C4-2B (cell line): ENCODE data around the gene TWIST1.

Experiments
- H3K27ac ChIP-seq: fragments of 450-650 bp; 2 replicates; pipeline ENCODE4 v1.5.1; 2017
- ZFX ChIP-seq: fragments of 450-650 bp; IDR thresholded peaks from 2 replicates; pipeline ENCODE4 v1.6.1; 2017
- TF ChIP-seq, protein P1 (sequence below): fragments of 450-650 bp; conservative IDR thresholded peaks from 2 replicates; pipeline ENCODE4 v1.5.1; 2017; ENCODE audit warnings: mild to moderate bottlenecking

Gene TWIST1

DNA sequence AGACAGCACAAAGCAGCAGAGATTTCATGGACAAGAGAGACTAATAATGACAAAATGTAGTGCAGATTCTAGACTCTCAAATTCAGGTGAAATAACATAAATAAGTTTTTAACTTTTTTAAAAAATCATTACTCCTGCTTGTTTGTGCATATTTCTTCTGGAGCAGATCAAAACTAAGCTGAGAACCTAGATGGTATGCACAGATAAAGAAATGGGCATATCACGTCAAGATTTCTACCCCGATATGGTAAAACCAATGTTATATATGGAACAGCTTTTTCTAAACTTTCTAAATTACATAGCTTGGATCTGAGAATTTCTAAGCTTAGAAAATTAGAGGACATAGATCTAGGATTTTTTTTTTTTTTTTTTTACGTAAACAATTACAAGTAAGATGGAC is 18.2 kb downstream of the TWIST1 start:
- no peak overlapping the region for H3K27ac ChIP-seq
- TF ChIP-seq ZFX = no peak
- TF ChIP-seq, protein P1, sequence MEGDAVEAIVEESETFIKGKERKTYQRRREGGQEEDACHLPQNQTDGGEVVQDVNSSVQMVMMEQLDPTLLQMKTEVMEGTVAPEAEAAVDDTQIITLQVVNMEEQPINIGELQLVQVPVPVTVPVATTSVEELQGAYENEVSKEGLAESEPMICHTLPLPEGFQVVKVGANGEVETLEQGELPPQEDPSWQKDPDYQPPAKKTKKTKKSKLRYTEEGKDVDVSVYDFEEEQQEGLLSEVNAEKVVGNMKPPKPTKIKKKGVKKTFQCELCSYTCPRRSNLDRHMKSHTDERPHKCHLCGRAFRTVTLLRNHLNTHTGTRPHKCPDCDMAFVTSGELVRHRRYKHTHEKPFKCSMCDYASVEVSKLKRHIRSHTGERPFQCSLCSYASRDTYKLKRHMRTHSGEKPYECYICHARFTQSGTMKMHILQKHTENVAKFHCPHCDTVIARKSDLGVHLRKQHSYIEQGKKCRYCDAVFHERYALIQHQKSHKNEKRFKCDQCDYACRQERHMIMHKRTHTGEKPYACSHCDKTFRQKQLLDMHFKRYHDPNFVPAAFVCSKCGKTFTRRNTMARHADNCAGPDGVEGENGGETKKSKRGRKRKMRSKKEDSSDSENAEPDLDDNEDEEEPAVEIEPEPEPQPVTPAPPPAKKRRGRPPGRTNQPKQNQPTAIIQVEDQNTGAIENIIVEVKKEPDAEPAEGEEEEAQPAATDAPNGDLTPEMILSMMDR = no peak

DNA sequence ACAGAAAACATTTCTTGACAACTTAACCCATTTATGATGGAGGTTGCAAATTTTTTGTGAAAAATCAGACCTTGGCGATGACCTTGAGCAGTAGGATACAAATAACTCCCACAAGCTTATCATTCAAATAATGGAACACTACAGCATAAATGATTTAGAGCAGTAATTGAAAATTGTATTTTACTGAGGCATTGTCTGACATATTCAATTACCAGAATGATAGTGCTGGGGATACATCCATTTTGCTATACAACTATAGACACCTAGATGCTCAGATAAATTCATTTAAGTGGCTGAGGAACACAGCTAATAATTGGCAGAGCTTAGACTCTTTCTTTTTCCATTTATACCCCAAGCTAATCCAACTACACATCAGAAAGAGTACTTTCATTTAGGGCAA is 18.9 kb downstream of the TWIST1 start:
- H3K27ac ChIP-seq = no peak overlapping the region
- no peak for TF ChIP-seq ZFX
- TF ChIP-seq, protein P1 = no peak

DNA sequence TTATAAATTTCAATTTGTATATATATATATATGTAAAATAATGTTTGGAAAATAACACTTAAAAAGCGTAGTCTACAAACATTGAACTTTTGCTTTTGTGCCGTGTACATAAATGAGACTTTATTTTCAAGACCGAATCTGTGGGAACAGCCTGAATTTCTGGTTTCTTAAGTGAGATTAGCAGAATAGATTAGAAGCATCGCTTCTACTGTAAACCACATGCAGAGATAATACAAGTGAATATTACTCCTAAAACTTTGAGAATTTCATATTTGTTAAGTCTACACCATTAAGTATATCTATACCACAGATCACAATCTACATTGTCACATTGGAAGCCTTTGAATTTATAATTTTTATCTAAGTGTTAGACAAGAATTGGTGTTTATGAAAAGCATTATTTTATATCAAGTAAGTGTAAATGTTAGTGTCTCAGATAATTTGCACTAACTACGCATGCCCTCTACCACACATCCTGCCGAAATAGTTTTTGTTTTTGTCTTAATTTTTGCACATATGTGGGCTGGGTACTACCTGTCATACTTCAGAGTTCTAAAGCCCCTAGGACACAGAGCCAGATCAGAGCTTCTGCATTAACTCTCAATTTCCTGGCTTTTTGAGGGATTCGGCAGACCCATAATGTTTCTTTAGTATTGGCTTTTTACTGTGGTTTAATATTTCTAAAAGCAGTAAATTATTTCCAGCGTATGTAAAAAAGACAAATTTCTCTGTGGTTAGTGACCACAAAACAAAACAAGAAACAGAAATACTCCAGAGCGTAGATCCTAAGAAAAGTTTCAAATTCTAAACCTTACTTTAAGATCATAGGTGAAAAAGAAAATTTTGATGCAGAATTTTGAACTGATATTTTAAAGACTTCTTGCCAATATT is 20.0 kb downstream of the TWIST1 start:
- H3K27ac ChIP-seq = no peak overlapping the region
- TF ChIP-seq, protein P1 = no peak
- no peak for TF ChIP-seq ZFX

DNA sequence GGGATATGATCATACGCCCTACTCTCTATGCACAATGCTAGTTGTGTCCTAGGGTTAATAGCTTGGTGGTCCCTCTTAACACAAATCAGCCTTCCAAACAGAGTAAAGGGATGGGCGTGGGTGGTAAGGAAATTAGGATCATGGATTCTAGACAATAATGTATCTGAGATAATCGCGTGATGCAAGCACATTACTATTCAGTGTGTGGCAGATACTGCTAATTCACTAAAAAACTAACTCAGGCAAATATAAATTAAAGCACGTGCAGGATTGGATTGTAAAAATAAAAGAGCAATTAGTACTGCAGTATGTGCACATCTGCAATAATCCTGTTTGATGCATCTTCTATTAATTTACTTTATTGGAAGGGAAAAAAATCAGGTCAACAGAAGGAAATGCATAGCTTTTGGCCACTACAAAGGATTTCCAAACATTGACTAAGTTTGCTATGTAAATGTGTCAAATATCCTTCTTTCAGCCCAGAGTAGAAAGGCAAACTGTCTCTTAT is 22.0 kb downstream of the TWIST1 start:
- no peak overlapping the region for H3K27ac ChIP-seq
- TF ChIP-seq ZFX = no peak
- TF ChIP-seq, protein P1 = no peak

DNA sequence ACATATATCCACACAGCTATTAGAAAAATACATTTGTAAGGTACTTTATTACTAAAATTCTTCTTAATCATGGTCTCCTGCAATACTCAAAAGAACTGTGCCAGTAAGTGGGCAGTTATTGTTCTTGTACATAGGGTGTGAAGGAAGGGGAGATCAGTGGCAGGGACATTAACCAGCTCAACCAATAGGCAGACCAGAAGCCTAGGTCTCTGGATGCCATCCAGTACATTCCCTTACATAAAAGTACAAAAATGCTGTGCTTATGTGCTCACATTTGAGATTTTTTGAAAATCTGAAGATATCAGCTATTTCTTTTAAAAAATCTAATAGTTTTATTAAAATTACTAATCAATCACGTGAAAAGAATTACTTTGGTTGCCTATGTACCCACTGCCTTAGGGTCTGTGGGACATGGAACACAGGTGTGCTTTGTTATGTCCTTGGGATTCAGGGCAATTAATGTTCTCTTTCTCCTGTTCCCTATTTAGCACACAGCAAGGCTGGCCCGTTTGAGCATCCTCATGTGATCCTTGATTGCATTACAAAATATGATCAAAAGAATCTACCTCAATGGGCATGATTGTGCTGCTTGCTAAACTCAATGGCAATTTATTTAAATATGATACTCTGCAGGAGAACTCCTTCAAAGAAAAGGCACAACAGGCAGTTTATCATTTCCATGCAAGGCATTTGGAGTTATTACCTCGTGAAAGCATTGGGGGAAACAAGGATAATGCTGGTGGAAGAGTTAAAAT is 22.7 kb downstream of the TWIST1 start:
- no peak overlapping the region for H3K27ac ChIP-seq
- TF ChIP-seq, protein P1 = no peak
- TF ChIP-seq ZFX = no peak

DNA sequence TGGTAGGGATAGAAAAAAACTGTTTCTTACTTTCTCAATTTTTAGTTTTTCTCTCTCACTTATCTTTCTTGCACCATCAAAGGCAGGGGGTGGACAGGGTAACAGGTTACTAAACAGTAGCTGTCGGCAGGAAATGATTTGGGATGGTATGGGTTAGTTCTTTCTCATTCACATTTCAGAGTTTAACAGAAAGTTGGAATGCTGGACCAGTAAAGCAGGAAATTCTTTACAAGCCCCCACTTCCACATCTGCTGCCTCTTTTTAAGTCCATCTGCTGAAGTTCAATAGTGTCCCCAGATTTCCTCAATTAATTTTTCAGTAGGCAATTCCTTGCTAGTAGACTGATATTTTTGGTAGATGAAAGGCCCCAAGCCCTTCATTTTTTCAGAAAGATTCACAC is 23.3 kb downstream of the TWIST1 start:
- no peak for TF ChIP-seq ZFX
- TF ChIP-seq, protein P1 = no peak
- H3K27ac ChIP-seq = no peak overlapping the region

DNA sequence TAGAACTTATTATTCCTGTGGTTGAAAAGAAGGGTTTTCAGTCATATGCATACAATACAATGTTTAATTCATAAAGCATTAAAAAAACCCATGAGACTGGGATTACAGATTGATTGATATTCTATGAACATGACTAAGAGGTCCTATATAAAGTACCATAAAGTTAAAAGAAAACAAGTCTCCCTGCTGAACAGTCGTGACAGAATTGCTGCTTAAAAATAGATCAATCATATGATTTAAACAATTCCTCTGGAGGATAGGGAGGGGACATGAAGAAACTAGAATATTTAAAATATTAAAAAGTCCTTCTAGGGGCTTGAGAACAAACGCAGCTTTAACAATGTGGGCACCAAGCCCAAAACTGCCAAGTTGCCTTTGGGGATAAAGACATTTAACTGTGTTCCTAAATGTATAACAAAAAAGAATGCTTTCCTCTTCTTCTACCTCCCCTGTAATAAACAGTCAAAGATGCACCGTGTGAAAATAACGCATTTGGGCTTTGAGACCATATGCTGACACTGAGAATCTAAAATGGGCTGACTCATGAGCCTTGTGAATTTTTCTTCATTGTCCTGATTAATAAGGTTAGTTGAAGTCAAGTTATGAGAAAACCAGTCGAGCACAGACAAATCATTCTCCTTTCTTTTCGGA is 25.8 kb downstream of the TWIST1 start:
- TF ChIP-seq, protein P1 = no peak
- no peak for TF ChIP-seq ZFX
- H3K27ac ChIP-seq = no peak overlapping the region
